Activated CD8-positive, alpha-beta memory T cell treated with anti-CD3 and anti-CD28 coated beads, Interleukin-2, amount 50 U/mL, for 1 hour (primary cell): ENCODE measurements around the gene PKD1.

ENCODE experiments used
- DNase-seq: peaks from one replicate; pipeline ENCODE4 v3.0.0-alpha.2; 2020; ENCODE audit errors: extremely low read depth

The PKD1 gene

DNA sequence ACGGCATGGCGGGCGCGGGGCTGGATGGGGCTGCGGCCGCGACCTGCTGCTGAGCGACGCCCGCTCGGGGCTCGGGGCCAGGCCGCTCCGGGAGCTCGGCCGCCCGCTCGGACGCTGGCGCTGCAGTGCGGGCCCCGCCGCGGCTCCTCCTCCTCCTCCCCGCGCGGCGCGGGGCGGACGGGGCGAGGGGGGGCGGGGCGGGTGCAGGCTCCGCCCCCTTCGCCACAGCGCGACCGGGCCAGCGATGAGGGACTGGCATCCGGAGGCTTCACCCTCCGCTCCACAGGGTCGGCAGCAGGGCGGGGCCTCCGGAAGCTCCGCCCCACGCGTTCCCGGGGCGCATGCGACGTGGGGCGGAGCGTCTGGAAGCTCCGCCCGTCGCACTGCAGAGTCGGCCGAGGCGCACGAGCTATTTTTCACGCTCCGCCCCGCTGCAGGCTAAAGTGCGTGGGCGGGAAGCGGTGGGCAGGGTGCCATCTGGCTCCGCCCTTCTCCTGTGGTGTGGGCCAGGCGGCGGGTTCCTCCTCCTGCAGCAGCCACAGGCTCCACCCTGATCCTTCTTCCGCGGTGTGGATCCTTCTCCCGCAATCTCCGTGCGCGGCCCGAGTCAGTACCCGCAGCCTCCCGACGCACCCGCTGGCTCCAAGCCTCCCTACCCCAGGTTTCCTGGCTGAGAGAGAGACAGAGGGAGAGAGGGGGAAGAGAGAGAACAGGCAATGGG, at the start of gene PKD1:
Gene PKD1, minus strand, starts transcription at position 129 of the 721 bp plus-strand sequence. CDS start 209 bp downstream, outside the sequence.
- peak; percentile 81 for DNase-seq

DNA sequence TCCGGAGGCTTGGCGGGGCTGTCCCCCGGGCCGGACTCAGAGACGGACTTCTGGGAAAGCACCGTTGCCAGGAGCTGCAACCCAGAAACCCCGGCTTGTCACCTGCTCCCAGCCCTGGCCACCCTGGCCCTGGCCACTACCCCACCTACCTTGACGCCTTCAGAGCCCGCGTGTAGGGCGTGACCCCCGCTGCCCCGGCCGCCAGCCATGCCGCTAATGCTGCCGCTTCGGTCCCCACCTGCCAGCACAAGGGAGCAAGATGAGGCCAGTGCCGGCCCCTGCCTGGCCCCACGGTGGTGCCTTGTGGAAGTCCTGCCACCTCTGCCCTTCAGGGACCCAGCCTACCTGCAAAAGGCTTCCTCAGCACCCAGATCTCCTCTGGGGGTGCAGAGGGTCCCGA, 49.3 kb upstream of the PKD1 start:
- no peak for DNase-seq

DNA sequence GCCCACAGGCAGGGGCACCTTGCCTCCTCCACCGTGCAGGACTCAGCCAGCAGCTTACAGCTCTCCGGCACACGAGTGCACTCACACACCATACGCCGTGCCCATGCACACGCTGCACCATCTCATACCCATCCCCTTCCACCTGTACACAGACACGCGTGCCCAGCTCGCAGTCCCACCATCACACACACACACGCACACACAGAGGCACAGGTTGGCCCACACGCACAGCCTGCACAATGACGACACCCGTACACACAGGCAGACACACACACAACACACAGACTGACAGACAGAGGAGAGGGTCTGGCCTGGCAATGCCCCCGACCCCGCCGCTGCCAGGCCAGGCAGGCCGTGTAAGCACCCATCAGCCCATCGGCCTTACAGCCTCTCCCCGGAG, 48.6 kb upstream of the PKD1 start:
- no peak for DNase-seq

DNA sequence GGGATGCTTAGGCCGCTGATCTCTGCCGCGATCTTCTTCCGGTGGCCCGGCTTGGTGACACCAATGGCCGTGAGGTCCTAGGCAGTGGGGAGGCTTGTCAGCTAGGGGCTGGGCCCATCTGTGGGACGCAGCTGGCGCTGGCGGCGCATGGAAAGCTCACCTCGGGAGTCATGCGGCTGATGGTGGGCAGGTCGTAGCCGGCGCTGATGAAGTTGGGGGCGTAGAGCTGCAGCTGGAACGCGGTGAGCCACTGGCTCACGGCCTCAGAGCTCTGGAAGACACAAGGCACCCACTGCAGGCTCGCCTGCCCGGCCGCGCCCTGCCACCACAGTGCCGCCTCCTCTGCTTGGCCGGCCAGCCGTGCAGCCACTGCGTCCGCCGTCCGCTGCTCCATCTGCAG, 48.0 kb upstream of the PKD1 start:
- DNase-seq = no peak

DNA sequence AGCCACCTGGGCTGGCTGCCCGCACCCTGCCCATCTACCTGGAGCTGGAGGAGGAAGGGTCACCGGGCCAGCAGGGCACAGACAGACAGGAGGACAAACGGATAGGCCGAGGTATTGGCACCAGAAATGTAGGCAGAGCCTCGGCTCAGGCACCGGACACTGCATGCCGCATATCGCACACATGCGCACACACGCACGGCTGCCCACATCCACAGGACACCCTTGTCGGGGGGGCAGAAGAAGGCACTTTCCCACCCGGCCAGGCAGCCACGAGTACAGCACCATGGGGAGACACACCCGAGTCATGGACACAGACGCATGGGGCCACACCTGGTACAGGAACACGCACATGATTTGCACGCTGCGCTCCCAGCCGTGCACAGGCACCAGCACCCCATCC, 46.3 kb upstream of the PKD1 start:
- no peak for DNase-seq

DNA sequence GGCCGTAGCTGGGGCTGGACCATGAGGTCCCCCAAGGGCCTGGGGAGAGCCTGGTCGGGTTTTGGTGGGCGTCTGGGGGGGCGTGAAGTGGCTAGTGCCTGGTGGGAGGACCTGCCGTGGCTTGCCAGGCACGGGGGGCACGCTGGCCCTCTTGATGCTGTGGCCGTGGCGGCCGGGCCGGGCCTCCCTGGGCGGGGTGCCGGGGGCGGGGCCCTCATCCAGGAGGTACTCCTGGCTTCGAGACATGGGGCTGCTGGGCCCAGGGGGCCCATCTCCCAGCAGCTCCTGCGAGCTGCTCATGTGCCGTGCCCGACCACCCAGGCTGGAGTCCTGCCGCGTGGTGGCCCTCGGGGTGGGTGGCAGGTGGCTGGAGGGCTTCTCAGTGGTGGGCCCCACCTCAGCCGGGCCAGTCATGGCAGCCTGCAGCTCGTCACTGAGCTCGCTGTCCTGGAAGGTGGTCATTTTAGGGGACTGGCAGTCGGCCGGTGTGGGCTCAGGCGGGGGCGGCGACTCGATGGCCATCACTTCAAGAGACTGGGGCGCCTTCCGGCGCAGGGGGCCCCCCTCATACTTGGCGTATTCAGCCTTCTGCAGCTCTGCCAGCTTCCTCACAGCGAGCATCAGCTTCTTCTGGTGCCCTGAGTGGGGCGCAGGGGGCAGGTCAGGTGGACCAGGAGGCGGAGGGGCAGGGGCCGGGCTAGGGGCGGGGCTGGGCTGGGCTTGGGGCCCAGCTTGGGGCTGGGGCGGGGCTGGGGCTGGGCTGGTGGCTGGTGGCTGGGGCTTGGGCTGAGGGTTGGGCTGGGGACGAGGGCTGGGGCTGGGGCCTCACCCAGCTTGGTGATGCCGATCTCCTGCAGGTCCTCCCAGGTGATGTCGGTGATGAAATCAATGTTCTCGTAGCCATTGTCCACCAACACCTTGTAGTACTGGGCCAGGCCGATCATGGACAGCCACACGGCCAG, 45.5 kb upstream of the PKD1 start:
- no peak for DNase-seq

DNA sequence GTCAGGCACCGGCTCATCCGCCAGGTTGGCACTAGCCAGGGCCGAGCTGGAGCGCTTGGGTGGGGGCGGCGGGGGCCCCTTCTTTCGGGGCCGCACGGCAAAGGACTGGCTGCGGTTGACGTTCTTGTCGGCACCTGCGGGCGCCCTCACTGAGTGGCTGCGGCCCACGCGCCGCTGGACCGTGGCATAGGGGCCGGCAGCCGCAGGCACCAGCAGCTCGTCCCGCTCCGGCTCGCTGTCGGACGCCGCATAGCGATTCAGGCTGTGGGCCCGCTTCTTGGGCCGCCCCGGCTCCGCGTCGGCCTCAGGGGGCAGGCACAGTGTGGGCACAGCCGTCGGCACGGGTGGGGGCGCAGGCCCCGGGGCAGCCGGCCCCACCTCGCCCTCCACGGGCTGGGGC, 44.8 kb upstream of the PKD1 start:
- no peak for DNase-seq

DNA sequence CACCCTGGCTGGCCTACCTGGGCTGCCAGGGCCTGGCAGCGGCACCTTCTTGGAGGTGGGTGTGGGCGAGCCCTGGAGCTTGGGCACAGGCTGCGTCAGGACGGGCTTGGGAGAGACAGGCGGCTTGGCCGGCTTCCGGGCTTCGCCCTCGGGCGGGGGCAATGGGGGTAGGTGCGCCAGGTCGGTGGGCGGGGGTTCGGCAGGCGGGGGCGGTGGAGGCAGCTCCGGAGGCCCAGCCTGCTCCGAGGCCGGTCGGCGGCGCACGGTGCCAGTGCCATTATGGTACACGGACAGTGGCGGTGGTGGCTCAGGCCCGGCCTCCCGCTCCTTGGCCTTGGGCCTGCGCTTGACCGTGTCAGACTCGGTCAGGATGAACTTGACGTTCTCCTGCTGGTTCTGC, 43.9 kb upstream of the PKD1 start:
- no peak for DNase-seq

DNA sequence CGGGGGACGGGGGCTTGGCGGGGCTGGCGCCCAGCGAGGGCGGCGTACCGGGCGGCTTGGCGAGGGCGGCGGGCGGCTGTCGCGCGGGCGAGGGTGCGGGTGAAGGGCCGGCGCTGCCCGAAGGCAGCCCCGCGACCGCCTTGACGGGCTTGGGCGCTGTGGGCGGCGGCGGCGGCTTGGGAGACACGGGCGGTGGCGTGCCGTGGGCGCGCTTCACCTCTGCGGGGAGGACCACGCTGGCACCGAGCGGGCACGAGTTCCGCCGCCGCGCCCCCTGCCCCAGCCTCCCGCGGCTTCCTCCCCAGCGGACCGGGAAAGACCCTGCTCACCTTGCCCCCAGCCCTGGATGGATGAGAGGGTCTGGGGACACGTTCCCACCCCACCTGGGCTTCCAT, 43.4 kb upstream of the PKD1 start:
- no peak for DNase-seq

DNA sequence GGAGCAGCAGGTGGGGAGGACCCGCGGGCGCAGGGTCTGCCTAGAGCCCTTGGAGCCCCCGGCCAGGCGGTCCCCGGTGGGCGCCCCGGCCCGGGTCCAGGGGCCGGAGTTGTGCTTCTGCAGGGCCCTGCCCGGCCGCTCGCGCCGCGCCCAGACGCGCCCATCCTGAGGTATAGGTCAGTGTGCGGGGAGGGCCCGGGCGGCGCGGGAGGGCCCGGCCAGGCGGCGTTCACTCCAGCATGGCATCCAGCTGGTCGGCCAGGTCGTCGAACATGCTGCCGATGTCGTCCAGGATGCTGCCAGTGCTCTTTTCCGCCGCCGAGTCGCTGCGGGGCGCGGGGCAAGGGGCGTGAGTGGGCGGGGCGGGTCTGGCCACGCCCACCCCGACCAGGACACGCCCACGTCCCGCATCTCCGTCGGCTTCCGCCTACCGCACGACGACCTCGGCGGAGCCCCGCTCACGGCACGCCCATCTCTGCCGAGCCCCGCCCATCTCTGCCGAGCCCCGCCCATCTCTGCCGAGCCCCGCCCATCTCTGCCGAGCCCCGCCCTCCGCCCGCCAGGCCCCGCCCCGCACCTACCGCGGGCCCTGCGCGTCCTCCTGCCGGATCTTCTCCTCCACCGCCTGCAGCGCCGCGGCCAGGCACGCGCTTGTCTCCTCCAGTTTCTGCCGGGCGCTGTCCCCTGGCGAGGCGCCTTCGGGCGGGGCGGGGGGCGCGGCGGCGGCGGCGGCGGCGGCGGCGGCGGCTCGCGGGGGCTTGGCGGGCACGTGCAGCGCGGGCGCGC, 42.8 kb upstream of the PKD1 start:
- DNase-seq = no peak

DNA sequence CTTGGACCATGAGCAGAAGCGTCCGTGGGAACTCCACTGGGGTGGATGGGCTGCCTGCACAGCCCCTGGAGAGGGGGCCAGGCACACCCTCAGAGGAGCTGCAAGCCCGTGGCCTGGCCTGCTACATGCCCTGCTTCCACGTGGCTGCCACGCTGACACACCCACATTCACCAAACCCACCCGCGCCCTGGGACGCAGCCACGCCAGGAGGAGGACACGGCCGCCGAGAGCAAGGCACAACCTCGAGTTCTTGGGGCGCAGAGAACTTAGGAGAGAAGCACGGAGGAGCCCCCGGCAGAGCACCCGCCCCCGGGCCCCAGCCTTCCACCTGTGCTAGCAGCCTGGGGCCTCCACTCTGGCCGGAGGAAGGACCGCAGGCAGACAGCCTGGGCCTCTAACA, 41.9 kb upstream of the PKD1 start:
- DNase-seq = no peak

DNA sequence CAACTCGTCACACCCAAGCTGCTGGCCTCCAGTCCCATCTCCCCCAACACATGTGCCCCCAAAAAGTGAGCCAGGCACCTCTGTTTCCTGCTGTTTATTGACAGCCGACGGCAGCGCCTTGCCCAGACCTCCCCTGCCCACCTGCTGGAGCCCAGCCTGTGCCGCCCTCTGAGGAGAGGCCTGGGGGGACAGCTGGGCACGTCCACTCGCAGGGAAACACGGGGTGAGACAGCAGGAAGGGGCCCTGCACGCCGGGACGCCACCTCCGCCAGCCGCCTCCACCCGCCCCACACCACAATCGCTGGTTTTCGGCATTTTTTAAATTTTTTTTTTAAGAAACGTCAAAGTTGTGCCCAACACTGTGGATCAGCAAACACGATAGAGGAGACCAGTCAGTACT, 41.4 kb upstream of the PKD1 start:
- DNase-seq = no peak

DNA sequence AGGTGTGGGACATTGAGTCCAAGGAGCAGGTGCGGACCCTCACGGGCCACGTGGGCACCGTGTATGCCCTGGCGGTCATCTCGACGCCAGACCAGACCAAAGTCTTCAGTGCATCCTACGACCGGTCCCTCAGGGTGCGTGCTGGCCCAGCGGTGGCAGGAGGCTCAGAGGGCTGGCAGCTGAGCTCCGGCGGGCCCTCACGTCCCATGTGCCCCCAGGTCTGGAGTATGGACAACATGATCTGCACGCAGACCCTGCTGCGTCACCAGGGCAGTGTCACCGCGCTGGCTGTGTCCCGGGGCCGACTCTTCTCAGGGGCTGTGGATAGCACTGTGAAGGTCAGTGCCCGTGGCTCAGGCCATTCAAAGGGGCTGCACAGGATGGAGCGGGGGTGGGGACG, 40.3 kb upstream of the PKD1 start:
- DNase-seq = no peak

DNA sequence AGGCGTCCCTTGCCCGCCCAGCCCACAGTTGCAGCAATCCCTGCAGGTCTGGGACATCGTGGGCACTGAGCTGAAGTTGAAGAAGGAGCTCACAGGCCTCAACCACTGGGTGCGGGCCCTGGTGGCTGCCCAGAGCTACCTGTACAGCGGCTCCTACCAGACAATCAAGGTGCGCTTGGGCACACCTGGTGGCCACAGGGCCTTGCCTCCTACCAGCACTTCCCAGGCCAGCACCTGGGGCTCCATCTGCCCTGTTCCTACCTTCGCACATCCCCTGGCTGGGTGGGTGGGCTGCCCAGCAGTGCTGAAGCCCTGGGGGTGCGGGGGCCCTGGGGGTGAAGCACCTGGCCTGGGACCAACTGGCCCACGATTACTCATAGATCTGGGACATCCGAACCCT, 39.8 kb upstream of the PKD1 start:
- DNase-seq = no peak

DNA sequence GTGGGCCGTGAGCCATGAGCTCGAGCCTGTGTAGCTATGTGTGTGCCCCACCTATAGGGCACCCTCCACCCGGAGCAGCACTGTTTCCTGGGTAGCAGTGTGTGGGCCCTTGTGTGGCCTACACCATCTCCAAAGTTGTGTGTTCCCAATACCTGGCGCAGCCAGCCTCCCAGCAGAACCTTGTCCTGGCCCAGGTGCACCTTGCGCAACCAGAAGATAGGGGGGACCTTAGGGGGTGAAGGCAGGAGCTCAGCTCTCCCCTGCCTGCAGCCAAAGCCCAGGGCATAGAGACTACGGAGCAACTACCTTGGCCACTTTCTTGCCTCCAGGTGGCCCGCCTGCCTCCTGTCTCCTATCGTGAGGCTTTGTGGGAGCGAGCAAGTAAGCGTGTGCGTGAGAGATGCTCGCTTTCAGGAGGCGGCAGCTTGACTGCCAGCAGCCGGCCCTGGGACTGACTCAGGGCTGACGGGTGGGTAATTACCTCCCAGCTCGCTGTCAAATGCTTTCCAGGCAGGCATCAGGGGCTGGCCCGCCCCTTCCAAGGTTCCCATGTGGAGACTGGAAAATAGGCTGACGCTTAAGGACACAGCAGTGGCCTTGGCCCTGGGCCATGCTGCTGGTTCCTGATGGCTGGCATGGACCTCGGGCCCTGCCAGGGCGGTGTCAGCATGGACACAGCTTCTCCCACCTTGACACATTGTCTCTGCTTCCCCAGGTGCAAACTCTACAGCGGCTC, 38.9 kb upstream of the PKD1 start:
- no peak for DNase-seq

DNA sequence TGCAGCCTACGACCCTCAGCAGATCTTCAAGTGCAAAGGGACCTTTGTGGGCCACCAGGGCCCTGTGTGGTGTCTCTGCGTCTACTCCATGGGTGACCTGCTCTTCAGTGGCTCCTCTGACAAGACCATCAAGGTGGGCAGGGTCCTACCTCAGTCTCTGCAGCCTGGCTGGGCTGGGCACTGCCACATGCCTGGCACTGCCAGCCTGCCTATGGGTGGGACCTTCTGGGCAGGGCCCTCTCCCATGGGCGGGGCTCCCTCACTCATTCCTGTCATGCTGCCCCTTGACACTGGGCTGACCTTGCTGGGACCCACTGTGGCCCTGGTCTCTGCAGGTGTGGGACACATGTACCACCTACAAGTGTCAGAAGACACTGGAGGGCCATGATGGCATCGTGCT, 38.2 kb upstream of the PKD1 start:
- no peak for DNase-seq

DNA sequence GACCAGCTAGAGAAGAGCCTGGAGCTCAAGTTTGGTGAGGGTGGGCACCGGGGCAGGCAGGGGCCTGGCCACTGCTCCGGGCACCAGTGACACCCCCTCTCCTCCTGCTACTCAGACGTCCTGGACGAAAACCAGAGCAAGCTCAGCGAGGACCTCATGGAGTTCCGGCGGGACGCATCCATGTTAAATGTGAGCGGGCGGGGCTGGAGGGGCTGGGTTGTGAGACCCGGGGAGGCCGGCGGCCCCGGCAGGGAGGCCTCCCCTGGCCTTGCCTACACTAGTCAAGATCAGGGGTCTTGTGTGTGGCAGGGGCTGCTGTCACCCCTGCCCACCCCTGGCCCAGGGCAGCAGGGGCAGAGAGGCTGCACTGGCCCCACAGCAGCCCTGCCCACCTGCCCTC, 37.7 kb upstream of the PKD1 start:
- DNase-seq = no peak

DNA sequence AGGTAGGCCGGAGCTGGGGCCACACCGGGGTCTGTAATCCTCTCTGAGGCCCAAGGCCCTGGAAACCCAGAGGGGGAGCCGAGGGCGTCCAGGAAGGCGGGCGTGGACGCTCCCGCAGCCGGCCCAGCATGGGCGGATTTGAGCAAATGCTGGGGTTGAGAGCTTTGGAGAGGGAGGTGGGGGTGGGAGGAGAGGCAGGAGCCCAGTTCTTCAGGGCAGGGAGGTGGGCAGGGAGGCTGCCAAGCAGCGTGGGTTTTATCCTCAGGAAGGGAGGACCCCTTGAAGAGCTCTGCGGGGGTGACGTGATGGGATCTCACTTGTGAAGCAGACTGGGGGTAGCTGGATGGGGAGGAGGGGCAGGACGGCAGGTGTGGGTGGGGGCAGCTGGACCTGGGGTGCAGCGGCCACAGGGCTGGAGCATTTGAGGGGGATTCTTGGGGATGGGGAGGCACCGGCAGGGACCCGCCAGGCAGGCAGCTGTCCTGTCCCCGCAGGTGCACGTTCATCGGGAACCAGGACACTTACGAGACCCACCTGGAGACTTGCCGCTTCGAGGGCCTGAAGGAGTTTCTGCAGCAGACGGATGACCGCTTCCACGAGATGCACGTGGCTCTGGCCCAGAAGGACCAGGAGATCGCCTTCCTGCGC, 37.1 kb upstream of the PKD1 start:
- no peak for DNase-seq

DNA sequence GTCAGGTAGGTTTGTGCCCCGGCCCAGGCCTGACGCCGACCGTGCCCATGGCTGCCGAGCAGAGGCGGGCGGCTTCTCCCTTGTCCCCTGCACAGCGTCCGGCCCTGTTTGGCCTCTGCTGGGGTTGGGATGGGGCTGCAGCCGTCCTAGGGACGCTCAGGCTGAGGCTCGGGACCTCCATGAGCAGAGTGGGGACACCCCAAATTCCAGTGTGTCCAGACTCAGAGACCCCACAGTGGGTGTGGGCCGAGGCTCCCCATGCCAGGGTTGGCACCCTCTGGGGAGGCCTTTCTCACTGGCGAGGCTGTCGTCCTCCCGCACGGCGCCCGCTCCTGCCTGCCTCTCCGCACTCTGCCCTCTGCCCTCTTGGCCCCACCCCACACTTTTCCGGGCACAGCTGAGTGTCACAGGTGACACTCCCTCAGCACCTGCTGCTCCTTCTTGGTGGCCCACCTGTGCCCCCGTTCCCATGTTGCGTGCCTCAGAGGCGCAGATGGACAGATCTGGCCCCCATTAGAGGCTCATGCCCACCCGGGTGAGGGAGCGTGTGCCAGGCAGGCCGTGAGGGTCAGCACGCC, 36.0 kb upstream of the PKD1 start:
- no peak for DNase-seq

DNA sequence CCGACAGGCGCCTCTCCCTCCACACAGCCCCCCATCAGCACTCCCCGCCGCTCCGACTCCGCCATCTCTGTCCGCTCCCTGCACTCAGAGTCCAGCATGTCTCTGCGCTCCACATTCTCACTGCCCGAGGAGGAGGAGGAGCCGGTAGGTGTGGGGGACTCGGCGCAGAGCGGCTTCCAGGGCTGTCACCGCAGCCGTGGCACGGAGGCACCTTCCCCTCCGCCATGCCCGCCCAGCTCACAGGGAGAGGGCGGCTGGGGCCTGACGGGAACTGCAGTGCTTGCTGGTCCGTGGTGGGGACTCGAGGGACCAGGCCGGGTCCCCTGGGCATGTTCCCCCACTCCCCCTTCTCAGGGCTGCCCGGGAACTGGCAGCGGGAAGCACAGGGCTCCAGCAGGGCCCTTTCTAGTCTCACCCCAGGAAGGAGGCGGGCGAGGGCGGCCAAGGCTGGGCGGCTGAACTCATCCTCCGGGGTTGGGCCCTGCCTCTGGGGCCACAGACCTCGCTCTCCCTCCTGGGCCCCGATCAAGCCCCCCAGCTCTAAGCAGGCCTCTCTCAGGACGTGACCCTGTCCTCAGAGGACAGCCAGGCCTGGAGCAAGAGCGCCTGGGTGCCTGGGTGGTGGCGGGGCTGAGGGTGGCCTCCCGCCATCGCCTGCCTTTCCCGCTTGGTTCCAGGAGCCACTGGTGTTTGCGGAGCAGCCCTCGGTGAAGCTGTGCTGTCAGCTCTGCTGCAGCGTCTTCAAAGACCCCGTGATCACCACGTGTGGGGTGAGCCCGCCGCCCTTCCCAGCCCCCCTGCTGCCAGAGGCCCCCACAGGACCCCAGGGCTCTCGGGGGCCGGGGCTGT, 35.1 kb upstream of the PKD1 start:
- no peak for DNase-seq
